Thoracic aorta (tissue), 2 donors: ENCODE results near the gene SERBP1. TPM values are rescaled to one million over a fixed set of nuclear protein-coding genes. Genes with fewer than 3 reads are reported as not detected.
"Not testable (repeated sequence)": the region's sequence is repeated elsewhere in the genome, so short reads cannot be mapped to it uniquely, and the experiment has no call there.

Source experiments
- ATAC-seq: fragments of 150-250 bp; one replicate; pipeline ENCODE4 v1.8.0; 2017; ENCODE audit warnings: low read depth; ENCODE audit not compliant: insufficient number of reproducible peaks, low FRiP score
- DNase-seq: peaks from one replicate; pipeline ENCODE4 v3.0.0-alpha.2; 2020; ENCODE audit warnings: low spot score
- H3K27ac ChIP-seq, 2 donors: fragments of 200-600 bp; sonication (generic); 1 replicate in 1 of 2; 2 replicates in 1 of 2; pipeline ENCODE4 v1.5.1; 2016; ENCODE audit warnings: mild to moderate bottlenecking in 2 of 2, moderate library complexity in 2 of 2
- H3K27me3 ChIP-seq: fragments of 200-600 bp; sonication (generic); replicated peaks from 2 replicates; pipeline ENCODE4 v1.6.0; 2016; ENCODE audit warnings: mild to moderate bottlenecking; ENCODE audit not compliant: insufficient read depth
- H3K36me3 ChIP-seq: fragments of 200-600 bp; sonication (generic); one replicate; pipeline ENCODE4 v1.5.1; 2016
- H3K4me1 ChIP-seq, 2 donors: fragments of 200-600 bp; sonication (generic); 1 replicate in 1 of 2; 2 replicates in 1 of 2; pipeline versions ENCODE4 v1.5.1 to v1.6.0; 2016; ENCODE audit warnings: low read depth in 2 of 2, mild to moderate bottlenecking in 1 of 2; ENCODE audit not compliant: control insufficient read depth in 1 of 2
- H3K4me3 ChIP-seq: fragments of 200-600 bp; sonication (generic); 2 replicates; pipeline ENCODE4 v1.5.1; 2016; ENCODE audit warnings: mild to moderate bottlenecking
- H3K9me3 ChIP-seq: fragments of 200-600 bp; sonication (generic); 2 replicates; pipeline ENCODE4 v1.5.1; 2016
- total RNA-seq, 2 donors: library from RNA; depleted of rRNA; stranded (reverse); fragments of >200 nt; gene quantifications; one replicate each; pipeline versions ENCODE4 v1.1.0 to v1.2.3, GENCODE V29; 2016
- TF ChIP-seq, protein P1 (sequence below): fragments of 200-600 bp; sonication (generic); IDR thresholded peaks from one replicate; pipeline ENCODE4 v1.5.1; 2019; ENCODE audit warnings: antibody characterized with exemption

SERBP1 gene
- total RNA-seq, 2 donors from 2014 or later, result 143 to 274 TPM

DNA sequence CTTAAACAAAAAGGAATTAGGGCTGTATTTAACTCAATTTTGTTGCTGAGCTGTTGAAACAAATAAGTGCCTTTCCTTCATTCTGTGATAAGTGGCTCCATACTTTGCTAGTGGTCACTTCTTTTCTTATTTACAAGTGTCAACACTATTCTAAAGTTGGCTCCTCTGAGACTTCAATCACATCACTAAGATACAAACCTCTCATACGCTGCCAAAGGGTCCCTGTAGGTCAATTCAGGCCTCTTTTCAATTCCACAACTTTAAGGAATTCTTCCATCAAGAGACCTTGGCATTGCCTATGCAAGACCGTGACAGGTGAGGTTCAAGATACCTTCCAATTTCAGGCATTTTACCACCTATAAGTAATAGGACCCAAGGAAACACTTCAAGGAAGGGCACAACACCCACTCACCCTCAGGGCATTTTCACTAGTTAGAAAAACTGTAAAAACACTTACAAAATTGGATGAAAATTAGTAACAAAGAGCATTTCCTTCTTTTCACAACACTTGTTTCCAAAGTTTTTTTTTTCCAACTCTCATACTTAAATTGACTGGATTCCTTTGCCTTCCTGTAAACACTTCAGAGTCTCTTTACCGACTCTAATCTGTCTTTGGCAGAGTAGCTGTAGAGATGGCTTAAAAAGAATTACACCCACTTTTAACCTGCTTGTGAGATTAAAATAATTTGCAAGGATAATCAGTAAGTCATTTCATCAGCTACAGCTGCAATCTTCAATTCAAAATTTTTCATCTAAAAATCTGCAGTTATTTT is 24.5 kb downstream of the SERBP1 start:
- ATAC-seq (no peak), DNase-seq (no peak)
- H3K27me3 ChIP-seq, result no peaks in the 10 kb centered on the region
- H3K4me1 ChIP-seq, result peaks cover 0 to 17% of the 10 kb centered on the region in 2 donors
- no peaks in the 10 kb centered on the region for H3K9me3 ChIP-seq
- TF ChIP-seq, protein P1, sequence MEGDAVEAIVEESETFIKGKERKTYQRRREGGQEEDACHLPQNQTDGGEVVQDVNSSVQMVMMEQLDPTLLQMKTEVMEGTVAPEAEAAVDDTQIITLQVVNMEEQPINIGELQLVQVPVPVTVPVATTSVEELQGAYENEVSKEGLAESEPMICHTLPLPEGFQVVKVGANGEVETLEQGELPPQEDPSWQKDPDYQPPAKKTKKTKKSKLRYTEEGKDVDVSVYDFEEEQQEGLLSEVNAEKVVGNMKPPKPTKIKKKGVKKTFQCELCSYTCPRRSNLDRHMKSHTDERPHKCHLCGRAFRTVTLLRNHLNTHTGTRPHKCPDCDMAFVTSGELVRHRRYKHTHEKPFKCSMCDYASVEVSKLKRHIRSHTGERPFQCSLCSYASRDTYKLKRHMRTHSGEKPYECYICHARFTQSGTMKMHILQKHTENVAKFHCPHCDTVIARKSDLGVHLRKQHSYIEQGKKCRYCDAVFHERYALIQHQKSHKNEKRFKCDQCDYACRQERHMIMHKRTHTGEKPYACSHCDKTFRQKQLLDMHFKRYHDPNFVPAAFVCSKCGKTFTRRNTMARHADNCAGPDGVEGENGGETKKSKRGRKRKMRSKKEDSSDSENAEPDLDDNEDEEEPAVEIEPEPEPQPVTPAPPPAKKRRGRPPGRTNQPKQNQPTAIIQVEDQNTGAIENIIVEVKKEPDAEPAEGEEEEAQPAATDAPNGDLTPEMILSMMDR, result no peak
- no peak overlapping the region for H3K27ac ChIP-seq
- H3K36me3 ChIP-seq, result no peaks in the 10 kb centered on the region
- H3K4me3 ChIP-seq, result no peak overlapping the region

DNA sequence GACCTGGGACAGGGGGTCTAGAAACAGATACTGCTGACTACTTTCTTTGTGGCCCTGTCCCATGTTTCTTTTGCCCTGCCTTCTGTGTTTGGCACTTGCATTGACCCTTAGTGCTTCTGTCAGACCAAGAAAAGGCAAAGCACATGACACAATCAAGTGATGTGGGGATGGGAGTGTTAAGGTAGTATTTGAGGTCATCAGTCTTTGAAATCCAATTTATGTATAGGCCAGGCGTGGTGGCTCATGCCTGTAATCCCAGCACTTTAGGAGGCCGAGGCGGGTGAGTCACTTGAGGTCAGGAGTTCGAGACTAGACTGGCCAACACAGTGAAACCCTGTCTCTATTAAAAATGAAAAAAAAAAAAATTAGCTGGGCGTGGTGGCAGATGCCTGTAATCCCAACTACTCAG is 26.0 kb downstream of the SERBP1 start:
- peaks cover 0 to 17% of the 10 kb centered on the region in 2 donors for H3K4me1 ChIP-seq
- TF ChIP-seq, protein P1, result no peak
- H3K27ac ChIP-seq, result no peak overlapping the region
- DNase-seq, result no peak
- no peak overlapping the region for H3K4me3 ChIP-seq
- H3K27me3 ChIP-seq, result no peaks in the 10 kb centered on the region
- H3K9me3 ChIP-seq, result no peaks in the 10 kb centered on the region
- no peaks in the 10 kb centered on the region for H3K36me3 ChIP-seq
- ATAC-seq, result no peak

GRCh38 chr1:67401443-67401842 is 28.8 kb downstream of the SERBP1 start:
- TF ChIP-seq, protein P1, result no peak
- H3K36me3 ChIP-seq, result no peaks in the 10 kb centered on the region
- no peak for DNase-seq
- ATAC-seq, result no peak
- no peaks in the 10 kb centered on the region for H3K9me3 ChIP-seq
- H3K4me3 ChIP-seq, result no peak overlapping the region
- H3K4me1 ChIP-seq, result peaks cover 0 to 7% of the 10 kb centered on the region in 2 donors
- no peaks in the 10 kb centered on the region for H3K27me3 ChIP-seq
- no peak overlapping the region for H3K27ac ChIP-seq

- H3K9me3 ChIP-seq, H3K27me3 ChIP-seq, H3K36me3 ChIP-seq, H3K4me3 ChIP-seq, H3K4me1 ChIP-seq, DNase-seq, ATAC-seq, H3K27ac ChIP-seq: not testable (repeated sequence)
Measured at GRCh38 chr1:67400029-67400786, 30.0 kb downstream of the SERBP1 start.

DNA sequence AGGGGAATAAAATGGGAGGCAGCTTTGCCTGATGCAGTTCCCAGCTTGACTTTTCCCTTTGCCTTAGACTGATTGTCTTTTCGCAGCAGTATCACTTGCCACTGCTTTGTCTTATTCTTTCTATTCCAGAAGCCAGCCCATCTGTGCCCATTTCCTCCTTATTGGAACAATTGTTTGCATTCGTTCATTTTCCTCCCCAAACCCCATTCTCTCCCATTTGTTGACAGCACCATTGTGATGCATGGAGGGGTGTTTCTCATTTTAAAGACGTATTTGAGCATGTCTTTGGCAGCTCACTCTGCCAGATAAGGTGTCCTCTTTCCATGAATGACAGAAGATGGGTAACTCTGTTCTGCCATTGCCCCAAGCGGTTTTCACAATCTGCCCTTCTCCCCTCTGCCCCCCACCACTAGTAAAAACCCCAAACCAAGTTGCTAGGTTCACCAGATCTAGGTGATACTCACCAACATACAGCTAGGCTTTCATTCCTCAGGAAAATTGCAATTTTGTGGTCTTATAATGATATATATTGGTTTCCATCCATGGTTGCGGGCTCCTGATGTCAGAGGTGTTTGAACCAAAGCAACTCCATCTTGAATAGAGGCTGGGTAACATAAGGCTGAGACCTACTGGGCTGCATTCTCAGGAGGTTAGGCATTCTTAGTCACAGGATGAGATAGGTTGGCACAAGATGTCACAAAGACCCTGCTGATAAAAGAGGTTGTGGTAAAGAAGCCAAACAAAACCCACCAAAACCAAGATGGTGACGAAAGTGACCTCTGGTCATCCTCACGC is 30.8 kb downstream of the SERBP1 start:
- H3K9me3 ChIP-seq, result no peaks in the 10 kb centered on the region
- TF ChIP-seq, protein P1, result no peak

More for the DNA sequence above, 30.8 kb downstream of the SERBP1 start:
- no peak for ATAC-seq
- Histone ChIP-seq H3K27ac (no peak overlapping the region), H3K4me1 (peaks cover 0 to 7% of the 10 kb centered on the region in 2 donors), H3K27me3 (no peaks in the 10 kb centered on the region), H3K36me3 (no peaks in the 10 kb centered on the region), H3K4me3 (no peak overlapping the region)
- no peak for DNase-seq
